ENCODE data around the gene RNF152. TPM values are rescaled to one million over a fixed set of nuclear protein-coding genes. Genes with fewer than 3 reads are reported as not detected.

Gene RNF152
- total RNA-seq, 1 experiment from 2014 or later: 2.0 TPM

DNA sequence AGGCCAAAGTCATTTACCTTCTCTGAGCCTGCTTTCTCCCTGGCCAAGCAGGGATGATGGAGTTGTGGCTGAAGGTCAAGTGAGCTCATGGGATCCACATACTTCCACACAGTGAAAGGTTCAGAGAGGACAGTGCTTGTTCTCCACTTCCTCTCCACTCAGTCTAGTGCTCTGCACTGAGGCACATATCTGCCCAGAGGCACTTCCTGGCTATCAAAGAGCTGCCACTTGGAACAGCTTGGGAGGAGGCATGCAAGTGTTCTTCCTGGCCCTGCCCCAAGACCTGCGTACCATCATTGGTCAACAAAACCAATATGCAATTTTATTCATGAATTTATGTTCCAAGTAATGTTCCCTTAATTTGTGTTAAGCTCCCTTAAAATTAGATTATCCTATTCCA, 71.9 kb downstream of the RNF152 start:
- Histone ChIP-seq H3K9me2 (replicated peaks; ENCODE audit: low read length) (no peaks in the 10 kb centered on the region), H3K27ac (ENCODE audit: low read length) (no peak overlapping the region), H3K4me1 (ENCODE audit: insufficient read depth, low read length) (no peaks in the 10 kb centered on the region), H3F3A (ENCODE audit: low read length, unreplicated experiment) (no peaks in the 10 kb centered on the region), H3K27me3 (ENCODE audit: low read length) (no peaks in the 10 kb centered on the region), H4K20me1 (ENCODE audit: low read length) (no peaks in the 10 kb centered on the region), H3K9me3 (ENCODE audit: low read length) (no peaks in the 10 kb centered on the region), H3K4me3 (ENCODE audit: low read length) (no peak overlapping the region), H3K9ac (ENCODE audit: low read length) (no peak overlapping the region), H2AFZ (ENCODE audit: low read length) (no peak overlapping the region), H3K4me2 (ENCODE audit: low read length) (no peak overlapping the region), H3K36me3 (ENCODE audit: low read depth, low read length) (no peaks in the 10 kb centered on the region), H3K79me2 (ENCODE audit: low read length) (no peaks in the 10 kb centered on the region)
- intact Hi-C loops (cut with micrococcal nuclease): no loop called here
- ATAC-seq: no peak
- CTCF ChIA-PET: no interaction called here
- DNase-seq: no peak
- POLR2A ChIA-PET (ENCODE audit: unreplicated experiment): no interaction called here
- no peak for TF ChIP-seq EZH2 (IDR thresholded peaks at IDR 0.05; ENCODE audit: low read length, unreplicated experiment)
- no peak for TF ChIP-seq EZH2phosphoT487 (IDR thresholded peaks at IDR 0.05; ENCODE audit: borderline replicate concordance, low read length)
- TF ChIP-seq, protein P1, sequence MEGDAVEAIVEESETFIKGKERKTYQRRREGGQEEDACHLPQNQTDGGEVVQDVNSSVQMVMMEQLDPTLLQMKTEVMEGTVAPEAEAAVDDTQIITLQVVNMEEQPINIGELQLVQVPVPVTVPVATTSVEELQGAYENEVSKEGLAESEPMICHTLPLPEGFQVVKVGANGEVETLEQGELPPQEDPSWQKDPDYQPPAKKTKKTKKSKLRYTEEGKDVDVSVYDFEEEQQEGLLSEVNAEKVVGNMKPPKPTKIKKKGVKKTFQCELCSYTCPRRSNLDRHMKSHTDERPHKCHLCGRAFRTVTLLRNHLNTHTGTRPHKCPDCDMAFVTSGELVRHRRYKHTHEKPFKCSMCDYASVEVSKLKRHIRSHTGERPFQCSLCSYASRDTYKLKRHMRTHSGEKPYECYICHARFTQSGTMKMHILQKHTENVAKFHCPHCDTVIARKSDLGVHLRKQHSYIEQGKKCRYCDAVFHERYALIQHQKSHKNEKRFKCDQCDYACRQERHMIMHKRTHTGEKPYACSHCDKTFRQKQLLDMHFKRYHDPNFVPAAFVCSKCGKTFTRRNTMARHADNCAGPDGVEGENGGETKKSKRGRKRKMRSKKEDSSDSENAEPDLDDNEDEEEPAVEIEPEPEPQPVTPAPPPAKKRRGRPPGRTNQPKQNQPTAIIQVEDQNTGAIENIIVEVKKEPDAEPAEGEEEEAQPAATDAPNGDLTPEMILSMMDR (conservative IDR thresholded peaks at IDR 0.05; ENCODE audit: low read depth, low read length): no peak
- BruUV-seq (replicated peaks): no TSS peak

DNA sequence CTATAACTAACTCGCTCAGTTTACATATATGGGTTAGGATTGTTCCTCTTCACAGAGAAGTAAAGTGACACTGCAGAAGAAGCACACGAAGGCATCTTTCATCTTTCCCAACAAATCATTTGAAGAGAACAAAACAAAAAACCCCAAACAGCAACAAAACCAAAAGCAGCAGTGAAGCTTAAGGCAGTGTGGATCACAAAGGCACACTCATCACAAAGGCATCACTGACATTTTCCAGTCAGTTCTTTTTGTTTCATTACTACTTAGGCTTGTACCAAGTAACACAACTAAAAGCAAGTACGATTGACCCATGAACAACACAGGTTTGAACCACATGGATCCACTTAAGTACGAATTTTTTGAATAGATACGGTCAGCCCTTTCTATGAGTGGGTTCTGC, 75.7 kb downstream of the RNF152 start:
- H3K4me1 ChIP-seq (ENCODE audit: insufficient read depth, low read length): no peaks in the 10 kb centered on the region
- ATAC-seq (no peak), DNase-seq (no peak)
- no peak overlapping the region for H3K27ac ChIP-seq (ENCODE audit: low read length)
- intact Hi-C loops (cut with micrococcal nuclease): no loop called here
- ChIA-PET POLR2A (ENCODE audit: unreplicated experiment) (no interaction called here), CTCF (no interaction called here)
- no peaks in the 10 kb centered on the region for H3K27me3 ChIP-seq (ENCODE audit: low read length)
- no peak overlapping the region for H3K9ac ChIP-seq (ENCODE audit: low read length)
- H2AFZ ChIP-seq (ENCODE audit: low read length): no peak overlapping the region
- no peaks in the 10 kb centered on the region for H3K36me3 ChIP-seq (ENCODE audit: low read depth, low read length)
- no peak overlapping the region for H3K4me3 ChIP-seq (ENCODE audit: low read length)
- no peaks in the 10 kb centered on the region for H3F3A ChIP-seq (ENCODE audit: low read length, unreplicated experiment)
- H3K9me3 ChIP-seq (ENCODE audit: low read length): no peaks in the 10 kb centered on the region
- no peak overlapping the region for H3K4me2 ChIP-seq (ENCODE audit: low read length)
- TF ChIP-seq, protein P1 (conservative IDR thresholded peaks at IDR 0.05; ENCODE audit: low read depth, low read length): no peak
- TF ChIP-seq EZH2phosphoT487 (IDR thresholded peaks at IDR 0.05; ENCODE audit: borderline replicate concordance, low read length) (no peak), EZH2 (IDR thresholded peaks at IDR 0.05; ENCODE audit: low read length, unreplicated experiment) (no peak)
- no peaks in the 10 kb centered on the region for H3K9me2 ChIP-seq (replicated peaks; ENCODE audit: low read length)
- H3K79me2 ChIP-seq (ENCODE audit: low read length): no peaks in the 10 kb centered on the region
- no peaks in the 10 kb centered on the region for H4K20me1 ChIP-seq (ENCODE audit: low read length)
- BruUV-seq (replicated peaks): no TSS peak

GRCh38 chr18:61815885-61816470, 76.8 kb downstream of the RNF152 start:
- Histone ChIP-seq H3K9me2 (replicated peaks; ENCODE audit: low read length) (no peaks in the 10 kb centered on the region), H3K4me3 (ENCODE audit: low read length) (no peak overlapping the region), H3K4me2 (ENCODE audit: low read length) (no peak overlapping the region), H3K9me3 (ENCODE audit: low read length) (no peaks in the 10 kb centered on the region), H2AFZ (ENCODE audit: low read length) (no peak overlapping the region), H3K4me1 (ENCODE audit: insufficient read depth, low read length) (no peaks in the 10 kb centered on the region), H4K20me1 (ENCODE audit: low read length) (no peaks in the 10 kb centered on the region), H3K27ac (ENCODE audit: low read length) (no peak overlapping the region), H3K79me2 (ENCODE audit: low read length) (no peaks in the 10 kb centered on the region), H3K27me3 (ENCODE audit: low read length) (no peaks in the 10 kb centered on the region), H3K36me3 (ENCODE audit: low read depth, low read length) (no peaks in the 10 kb centered on the region), H3F3A (ENCODE audit: low read length, unreplicated experiment) (no peaks in the 10 kb centered on the region), H3K9ac (ENCODE audit: low read length) (no peak overlapping the region)
- ChIA-PET POLR2A (ENCODE audit: unreplicated experiment) (no interaction called here), CTCF (no interaction called here)
- no peak for ATAC-seq
- intact Hi-C loops (cut with micrococcal nuclease): no loop called here
- no TSS peak for BruUV-seq (replicated peaks)
- DNase-seq: no peak
- TF ChIP-seq EZH2phosphoT487 (IDR thresholded peaks at IDR 0.05; ENCODE audit: borderline replicate concordance, low read length): no peak
- TF ChIP-seq EZH2 (IDR thresholded peaks at IDR 0.05; ENCODE audit: low read length, unreplicated experiment): no peak
- TF ChIP-seq, protein P1 (conservative IDR thresholded peaks at IDR 0.05; ENCODE audit: low read depth, low read length): no peak

Measured in PC-3 (cell line).